Activated gamma-delta T cell (primary cell): ENCODE measurements around the gene ERG.

ENCODE experiments used
- DNase-seq: peaks from one replicate; lab custom pipeline; 2025; lab: John Stamatoyannopoulos, UW

Gene ERG

GRCh38 chr21:38499296-38499695 is 1.0 kb upstream of the ERG start:
- DNase-seq: no peak

GRCh38 chr21:38496224-38496623 is 2.1 kb downstream of the ERG start:
- DNase-seq: no peak

- no peak for DNase-seq
Measured at GRCh38 chr21:38495696-38496095, 2.6 kb downstream of the ERG start.

- no peak for DNase-seq
Measured at GRCh38 chr21:38495242-38495641, 3.0 kb downstream of the ERG start.

- no peak for DNase-seq
Measured at GRCh38 chr21:38494703-38495102, 3.6 kb downstream of the ERG start.

GRCh38 chr21:38494251-38494642 is 4.0 kb downstream of the ERG start:
- DNase-seq: no peak

GRCh38 chr21:38493549-38494250 is 4.6 kb downstream of the ERG start:
- no peak for DNase-seq

GRCh38 chr21:38492007-38492406 is 6.3 kb downstream of the ERG start:
- no peak for DNase-seq

- no peak for DNase-seq
Measured at GRCh38 chr21:38491536-38491935, 6.7 kb downstream of the ERG start.

- DNase-seq: no peak
Measured at GRCh38 chr21:38490411-38491020, 7.8 kb downstream of the ERG start.

GRCh38 chr21:38489729-38490128 is 8.5 kb downstream of the ERG start:
- DNase-seq: no peak

- no peak for DNase-seq
Measured at GRCh38 chr21:38489271-38489652, 9.0 kb downstream of the ERG start.

- no peak for DNase-seq
Measured at GRCh38 chr21:38488640-38489270, 9.5 kb downstream of the ERG start.

GRCh38 chr21:38487901-38488639 is 10.2 kb downstream of the ERG start:
- DNase-seq: no peak

GRCh38 chr21:38486706-38487105 is 11.6 kb downstream of the ERG start:
- DNase-seq: no peak

- no peak for DNase-seq
Measured at GRCh38 chr21:38486221-38486620, 12.1 kb downstream of the ERG start.

- no peak for DNase-seq
Measured at GRCh38 chr21:38479641-38480525, 18.4 kb downstream of the ERG start.

- no peak for DNase-seq
Measured at GRCh38 chr21:38478782-38479181, 19.5 kb downstream of the ERG start.

GRCh38 chr21:38477226-38477625 is 21.1 kb downstream of the ERG start:
- DNase-seq: no peak

GRCh38 chr21:38476385-38476784 is 21.9 kb downstream of the ERG start:
- DNase-seq: no peak

GRCh38 chr21:38475519-38475918 is 22.8 kb downstream of the ERG start:
- DNase-seq: no peak

- no peak for DNase-seq
Measured at GRCh38 chr21:38474796-38475195, 23.5 kb downstream of the ERG start.
